Measurements from ENCODE around the gene PTPRT.

DNA sequence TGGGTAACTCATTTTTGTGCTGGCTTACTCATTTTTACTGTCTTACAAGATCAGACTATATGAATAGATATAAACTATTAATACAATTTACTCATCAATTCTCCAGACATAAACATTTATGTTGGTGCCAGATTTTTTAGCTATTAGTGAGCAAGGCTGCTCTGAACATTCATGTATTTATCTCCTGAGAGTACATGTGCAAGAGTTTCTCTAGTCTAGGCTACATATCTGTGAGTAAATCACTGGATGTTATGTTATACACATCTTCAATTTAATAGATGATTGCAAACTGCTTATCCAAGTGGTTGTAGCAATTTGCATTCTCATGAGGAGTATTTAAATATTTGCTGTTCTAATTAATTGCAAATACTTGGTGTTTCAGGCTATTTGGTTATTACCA is 687.1 kb downstream of the PTPRT start:
- TF ChIP-seq, protein P1, sequence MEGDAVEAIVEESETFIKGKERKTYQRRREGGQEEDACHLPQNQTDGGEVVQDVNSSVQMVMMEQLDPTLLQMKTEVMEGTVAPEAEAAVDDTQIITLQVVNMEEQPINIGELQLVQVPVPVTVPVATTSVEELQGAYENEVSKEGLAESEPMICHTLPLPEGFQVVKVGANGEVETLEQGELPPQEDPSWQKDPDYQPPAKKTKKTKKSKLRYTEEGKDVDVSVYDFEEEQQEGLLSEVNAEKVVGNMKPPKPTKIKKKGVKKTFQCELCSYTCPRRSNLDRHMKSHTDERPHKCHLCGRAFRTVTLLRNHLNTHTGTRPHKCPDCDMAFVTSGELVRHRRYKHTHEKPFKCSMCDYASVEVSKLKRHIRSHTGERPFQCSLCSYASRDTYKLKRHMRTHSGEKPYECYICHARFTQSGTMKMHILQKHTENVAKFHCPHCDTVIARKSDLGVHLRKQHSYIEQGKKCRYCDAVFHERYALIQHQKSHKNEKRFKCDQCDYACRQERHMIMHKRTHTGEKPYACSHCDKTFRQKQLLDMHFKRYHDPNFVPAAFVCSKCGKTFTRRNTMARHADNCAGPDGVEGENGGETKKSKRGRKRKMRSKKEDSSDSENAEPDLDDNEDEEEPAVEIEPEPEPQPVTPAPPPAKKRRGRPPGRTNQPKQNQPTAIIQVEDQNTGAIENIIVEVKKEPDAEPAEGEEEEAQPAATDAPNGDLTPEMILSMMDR (IDR thresholded peaks at IDR 0.05 in 2 of 3, conservative IDR thresholded peaks at IDR 0.05 in 1 of 3; ENCODE audit: borderline replicate concordance in 1 of 3, insufficient read depth in 1 of 3, low read depth in 2 of 3, low read length in 2 of 3): no peak
- TF ChIP-seq, protein P2, sequence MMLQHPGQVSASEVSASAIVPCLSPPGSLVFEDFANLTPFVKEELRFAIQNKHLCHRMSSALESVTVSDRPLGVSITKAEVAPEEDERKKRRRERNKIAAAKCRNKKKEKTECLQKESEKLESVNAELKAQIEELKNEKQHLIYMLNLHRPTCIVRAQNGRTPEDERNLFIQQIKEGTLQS (IDR thresholded peaks at IDR 0.05): no peak
- TF ChIP-seq, protein P3, sequence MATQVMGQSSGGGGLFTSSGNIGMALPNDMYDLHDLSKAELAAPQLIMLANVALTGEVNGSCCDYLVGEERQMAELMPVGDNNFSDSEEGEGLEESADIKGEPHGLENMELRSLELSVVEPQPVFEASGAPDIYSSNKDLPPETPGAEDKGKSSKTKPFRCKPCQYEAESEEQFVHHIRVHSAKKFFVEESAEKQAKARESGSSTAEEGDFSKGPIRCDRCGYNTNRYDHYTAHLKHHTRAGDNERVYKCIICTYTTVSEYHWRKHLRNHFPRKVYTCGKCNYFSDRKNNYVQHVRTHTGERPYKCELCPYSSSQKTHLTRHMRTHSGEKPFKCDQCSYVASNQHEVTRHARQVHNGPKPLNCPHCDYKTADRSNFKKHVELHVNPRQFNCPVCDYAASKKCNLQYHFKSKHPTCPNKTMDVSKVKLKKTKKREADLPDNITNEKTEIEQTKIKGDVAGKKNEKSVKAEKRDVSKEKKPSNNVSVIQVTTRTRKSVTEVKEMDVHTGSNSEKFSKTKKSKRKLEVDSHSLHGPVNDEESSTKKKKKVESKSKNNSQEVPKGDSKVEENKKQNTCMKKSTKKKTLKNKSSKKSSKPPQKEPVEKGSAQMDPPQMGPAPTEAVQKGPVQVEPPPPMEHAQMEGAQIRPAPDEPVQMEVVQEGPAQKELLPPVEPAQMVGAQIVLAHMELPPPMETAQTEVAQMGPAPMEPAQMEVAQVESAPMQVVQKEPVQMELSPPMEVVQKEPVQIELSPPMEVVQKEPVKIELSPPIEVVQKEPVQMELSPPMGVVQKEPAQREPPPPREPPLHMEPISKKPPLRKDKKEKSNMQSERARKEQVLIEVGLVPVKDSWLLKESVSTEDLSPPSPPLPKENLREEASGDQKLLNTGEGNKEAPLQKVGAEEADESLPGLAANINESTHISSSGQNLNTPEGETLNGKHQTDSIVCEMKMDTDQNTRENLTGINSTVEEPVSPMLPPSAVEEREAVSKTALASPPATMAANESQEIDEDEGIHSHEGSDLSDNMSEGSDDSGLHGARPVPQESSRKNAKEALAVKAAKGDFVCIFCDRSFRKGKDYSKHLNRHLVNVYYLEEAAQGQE (IDR thresholded peaks at IDR 0.05; ENCODE audit: low read depth): no peak
- TF ChIP-seq ZNF274 (IDR thresholded peaks at IDR 0.05; ENCODE audit: low read depth, low read length): no peak
- TF ChIP-seq CEBPB (IDR thresholded peaks at IDR 0.05; ENCODE audit: low read depth): no peak
- no peak for TF ChIP-seq EZH2 (IDR thresholded peaks at IDR 0.05)
- TF ChIP-seq POLR2AphosphoS5 (IDR thresholded peaks at IDR 0.05; ENCODE audit: low read depth, low read length): no peak

All from HCT116 (cell line).